RWPE1 (cell line): ENCODE data around the gene SLC66A1.

Source experiments
- CTCF ChIA-PET: fragments of 350-600 bp; sonication (Branson Sonifier 250); formaldehyde crosslinking; extraction: SDS; loops from one replicate; lab custom pipeline; 2021; lab: Yijun Ruan, JAX
- POLR2A ChIA-PET: fragments of 400-600 bp; formaldehyde crosslinking; extraction: SDS; loops from one replicate; lab custom pipeline; 2020; ENCODE audit warnings: antibody characterized with exemption; ENCODE audit not compliant: low non-redundant PET; lab: Yijun Ruan, JAX
- DNase-seq: peaks from one replicate; pipeline ENCODE4 v3.0.0; 2012; ENCODE audit warnings: low spot score
- H3K27ac ChIP-seq: fragments of 450-650 bp; 2 replicates; pipeline ENCODE4 v1.5.1; 2017
- TF ChIP-seq, protein P1 (sequence below): fragments of 450-650 bp; conservative IDR thresholded peaks from 2 replicates; pipeline ENCODE4 v1.5.1; 2017; ENCODE audit warnings: low read depth, mild to moderate bottlenecking

SLC66A1 gene

GRCh38 chr1:19345391-19345790 is 33.3 kb downstream of the SLC66A1 start:
- POLR2A ChIA-PET = no interaction called here
- peak overlapping the region; percentile 50 for H3K27ac ChIP-seq
- CTCF ChIA-PET = interaction anchor here (0.6 to 1.4 kb wide), 3 partner anchors 15 to 325 kb away, joined by 3 to 4 read pairs (median 3); no protein-coding TSS in a partner anchor
- no peak for DNase-seq
- TF ChIP-seq, protein P1, sequence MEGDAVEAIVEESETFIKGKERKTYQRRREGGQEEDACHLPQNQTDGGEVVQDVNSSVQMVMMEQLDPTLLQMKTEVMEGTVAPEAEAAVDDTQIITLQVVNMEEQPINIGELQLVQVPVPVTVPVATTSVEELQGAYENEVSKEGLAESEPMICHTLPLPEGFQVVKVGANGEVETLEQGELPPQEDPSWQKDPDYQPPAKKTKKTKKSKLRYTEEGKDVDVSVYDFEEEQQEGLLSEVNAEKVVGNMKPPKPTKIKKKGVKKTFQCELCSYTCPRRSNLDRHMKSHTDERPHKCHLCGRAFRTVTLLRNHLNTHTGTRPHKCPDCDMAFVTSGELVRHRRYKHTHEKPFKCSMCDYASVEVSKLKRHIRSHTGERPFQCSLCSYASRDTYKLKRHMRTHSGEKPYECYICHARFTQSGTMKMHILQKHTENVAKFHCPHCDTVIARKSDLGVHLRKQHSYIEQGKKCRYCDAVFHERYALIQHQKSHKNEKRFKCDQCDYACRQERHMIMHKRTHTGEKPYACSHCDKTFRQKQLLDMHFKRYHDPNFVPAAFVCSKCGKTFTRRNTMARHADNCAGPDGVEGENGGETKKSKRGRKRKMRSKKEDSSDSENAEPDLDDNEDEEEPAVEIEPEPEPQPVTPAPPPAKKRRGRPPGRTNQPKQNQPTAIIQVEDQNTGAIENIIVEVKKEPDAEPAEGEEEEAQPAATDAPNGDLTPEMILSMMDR = no peak

- no peak for DNase-seq
- POLR2A ChIA-PET = no interaction called here
- CTCF ChIA-PET = interaction anchor here (0.6 kb wide), 1 partner anchor 16 kb away, joined by 3 read pairs; no protein-coding TSS in a partner anchor
- TF ChIP-seq, protein P1 = no peak
- H3K27ac ChIP-seq = no peak overlapping the region
Observed at GRCh38 chr1:19346026-19346425, 33.9 kb downstream of the SLC66A1 start.

DNA sequence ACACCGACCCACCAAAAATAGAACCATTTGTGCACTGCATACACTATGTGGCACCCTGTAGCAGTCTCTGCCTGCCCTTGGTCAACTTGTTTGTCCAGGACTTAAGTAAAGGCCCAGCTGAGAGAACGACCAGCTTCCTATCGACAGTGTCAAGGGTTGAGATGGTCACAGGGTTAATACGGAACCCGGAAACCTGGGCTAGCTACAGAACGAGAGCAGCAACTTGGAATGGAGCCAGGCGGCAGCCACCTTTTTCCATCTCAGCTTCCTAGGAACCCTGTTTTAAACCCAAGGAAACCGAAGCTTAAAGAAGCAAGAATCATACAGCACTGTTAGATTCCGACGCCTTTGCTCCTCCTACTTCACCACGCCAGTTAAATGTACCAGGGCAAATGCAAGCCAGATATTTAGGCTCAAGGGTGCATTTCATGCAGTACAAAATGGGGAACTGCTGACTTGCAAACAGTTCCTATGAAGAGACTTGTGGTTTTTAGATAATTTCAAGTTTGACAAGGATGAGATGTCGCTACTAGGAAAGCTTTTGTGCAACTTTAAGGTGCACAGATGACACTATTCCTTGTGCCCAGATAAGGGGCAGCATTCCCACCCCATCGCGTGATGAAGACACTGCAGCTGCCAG is 35.5 kb downstream of the SLC66A1 start:
- ChIA-PET CTCF (no interaction called here), POLR2A (no interaction called here)
- no peak for DNase-seq
- peak overlapping the region; percentile 13; the same call in 1 of the 2 replicates for H3K27ac ChIP-seq
- TF ChIP-seq, protein P1 = no peak

GRCh38 chr1:19348441-19349198 is 36.5 kb downstream of the SLC66A1 start:
- ChIA-PET POLR2A (no interaction called here), CTCF (interaction anchor here (0.6 kb wide), 2 partner anchors 313 to 743 kb away, joined by 3 read pairs; no protein-coding TSS in a partner anchor)
- DNase-seq = no peak
- 0 out of 2 replicates have a peak overlapping the region, but pooled peaks have one; percentile 13 for H3K27ac ChIP-seq
- TF ChIP-seq, protein P1 = no peak

GRCh38 chr1:19349999-19350398 is 37.9 kb downstream of the SLC66A1 start:
- DNase-seq = no peak
- peak overlapping the region; percentile 8; the same call in 1 of the 2 replicates for H3K27ac ChIP-seq
- TF ChIP-seq, protein P1 = no peak
- ChIA-PET CTCF (interaction anchor here (0.6 kb wide), 1 partner anchor 302 kb away, joined by 3 read pairs; no protein-coding TSS in a partner anchor), POLR2A (no interaction called here)

GRCh38 chr1:19350566-19350965 is 38.4 kb downstream of the SLC66A1 start:
- ChIA-PET POLR2A (no interaction called here), CTCF (interaction anchor here (0.6 kb wide), 1 partner anchor 302 kb away, joined by 3 read pairs; no protein-coding TSS in a partner anchor)
- no peak for DNase-seq
- H3K27ac ChIP-seq = peak overlapping the region; percentile 8; the same call in 1 of the 2 replicates
- TF ChIP-seq, protein P1 = no peak
